Sciatic nerve (tissue), 2 donors: Measurements from ENCODE around the gene THAP5. TPM values are rescaled to one million over a fixed set of nuclear protein-coding genes. Genes with fewer than 3 reads are reported as not detected.

Experiments
- ATAC-seq: fragments of 200-7000 bp; cut with Tn5 transposase; one replicate; pipeline ENCODE4 v1.9.1; 2020; ENCODE audit warnings: mild to moderate bottlenecking, moderate library complexity
- DNase-seq: peaks from one replicate; pipeline ENCODE4 v3.0.0-alpha.2; 2020; ENCODE audit warnings: low spot score
- intact Hi-C: fragments of 100-400 bp; cut with DNase I; formaldehyde crosslinking; loops from one replicate; pipeline ENCODE4 v1.14.2; 2022
- total RNA-seq: library from RNA; stranded (reverse); fragmentation: NEBNext Ultra II Directional; extraction: Animal tissue kit (Norgen Biotek cat#: 25700); gene quantifications from one replicate; pipeline ENCODE4 v1.2.1, GENCODE V29; 2021
- donor health status: DM: no; HTN: no; CAD: no.
- donor health status: DM: no; HTN: no; CAD: no.

THAP5 gene, protein sequence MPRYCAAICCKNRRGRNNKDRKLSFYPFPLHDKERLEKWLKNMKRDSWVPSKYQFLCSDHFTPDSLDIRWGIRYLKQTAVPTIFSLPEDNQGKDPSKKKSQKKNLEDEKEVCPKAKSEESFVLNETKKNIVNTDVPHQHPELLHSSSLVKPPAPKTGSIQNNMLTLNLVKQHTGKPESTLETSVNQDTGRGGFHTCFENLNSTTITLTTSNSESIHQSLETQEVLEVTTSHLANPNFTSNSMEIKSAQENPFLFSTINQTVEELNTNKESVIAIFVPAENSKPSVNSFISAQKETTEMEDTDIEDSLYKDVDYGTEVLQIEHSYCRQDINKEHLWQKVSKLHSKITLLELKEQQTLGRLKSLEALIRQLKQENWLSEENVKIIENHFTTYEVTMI
- 30.8 TPM for total RNA-seq

DNA sequence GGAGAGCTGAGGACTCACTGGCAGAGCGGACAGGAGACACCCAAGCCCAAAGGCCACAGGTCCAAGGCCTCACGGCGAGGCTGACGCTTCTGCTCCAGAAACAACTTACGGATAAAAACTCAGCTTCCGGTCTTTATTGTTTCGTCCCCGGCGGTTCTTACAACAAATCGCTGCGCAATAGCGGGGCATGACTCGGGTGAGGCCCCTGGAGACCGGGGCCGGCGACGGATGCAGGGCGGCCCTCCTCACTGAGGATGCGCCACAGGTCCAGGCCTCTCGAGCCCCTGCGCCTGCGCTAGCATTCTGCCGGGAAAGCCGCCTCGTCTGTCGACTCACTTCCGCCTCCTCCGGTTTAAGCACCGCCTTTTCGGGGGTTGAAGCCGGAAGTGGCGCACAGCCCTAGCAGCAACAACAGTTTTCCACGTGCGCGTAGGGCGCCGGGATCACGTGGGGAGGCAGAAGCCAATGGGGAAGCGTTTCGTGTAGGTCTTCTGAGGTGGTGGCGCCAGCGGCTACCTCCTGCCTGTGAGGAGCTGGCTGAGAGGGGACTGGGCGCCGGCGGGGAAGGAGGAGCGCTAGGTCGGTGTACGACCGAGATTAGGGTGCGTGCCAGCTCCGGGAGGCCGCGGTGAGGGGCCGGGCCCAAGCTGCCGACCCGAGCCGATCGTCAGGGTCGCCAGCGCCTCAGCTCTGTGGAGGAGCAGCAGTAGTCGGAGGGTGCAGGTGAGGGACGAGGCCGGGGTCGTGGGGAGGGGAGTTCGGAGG is at the start of gene THAP5, which contains the start of gene DNAJB9:
Gene THAP5, minus strand, starts transcription at position 326 of the 765 bp plus-strand sequence. Its CDS starts 137 bp downstream, at position 189.
Gene DNAJB9, plus strand, starts transcription at position 494 of the 765 bp plus-strand sequence. CDS start 1,853 bp downstream, outside the sequence.
- peak; percentile 99 for DNase-seq
- ATAC-seq: peak; percentile 99
- intact Hi-C loops: no loop called here

DNA sequence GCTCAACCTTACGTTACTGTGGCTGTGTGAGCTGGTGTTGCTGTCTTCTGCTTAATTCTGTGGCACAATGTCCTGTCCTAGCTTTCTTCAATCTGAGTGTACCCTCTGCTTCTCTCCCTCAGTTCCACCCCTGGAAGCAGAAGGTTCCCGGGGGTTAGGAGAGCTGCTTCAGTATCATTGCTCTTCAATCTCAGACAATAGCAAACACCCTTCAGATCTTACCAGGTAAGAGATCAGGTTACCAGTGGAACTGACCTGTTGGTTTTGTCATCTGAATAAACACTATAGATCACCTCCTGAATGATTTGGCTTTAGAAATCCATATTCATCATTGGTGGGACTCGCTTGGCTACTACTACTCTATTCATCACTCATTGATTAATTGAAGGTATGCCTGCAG is 48.5 kb upstream of the THAP5 start:
- intact Hi-C loops: no loop called here
- ATAC-seq (no peak), DNase-seq (no peak)

DNA sequence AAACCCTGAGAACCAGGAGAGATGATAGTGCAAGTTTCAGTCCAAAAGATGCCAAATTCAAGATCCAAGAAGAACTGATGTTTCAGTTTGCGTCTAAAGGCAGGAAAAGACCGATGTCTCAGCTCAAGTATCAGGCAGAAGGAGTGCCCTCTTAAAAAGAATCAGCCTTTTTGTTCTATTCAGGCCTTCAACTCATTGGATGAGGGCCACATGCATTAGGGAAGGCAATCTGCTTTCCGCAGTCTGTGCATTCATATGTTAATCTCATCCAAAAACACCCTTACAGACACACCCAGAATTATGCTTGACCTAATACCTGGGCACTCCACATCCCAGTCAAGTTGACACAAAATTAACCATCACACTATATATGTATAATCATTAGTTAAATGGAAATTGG is 45.4 kb upstream of the THAP5 start:
- no peak for DNase-seq
- no peak for ATAC-seq
- intact Hi-C loops: no loop called here

DNA sequence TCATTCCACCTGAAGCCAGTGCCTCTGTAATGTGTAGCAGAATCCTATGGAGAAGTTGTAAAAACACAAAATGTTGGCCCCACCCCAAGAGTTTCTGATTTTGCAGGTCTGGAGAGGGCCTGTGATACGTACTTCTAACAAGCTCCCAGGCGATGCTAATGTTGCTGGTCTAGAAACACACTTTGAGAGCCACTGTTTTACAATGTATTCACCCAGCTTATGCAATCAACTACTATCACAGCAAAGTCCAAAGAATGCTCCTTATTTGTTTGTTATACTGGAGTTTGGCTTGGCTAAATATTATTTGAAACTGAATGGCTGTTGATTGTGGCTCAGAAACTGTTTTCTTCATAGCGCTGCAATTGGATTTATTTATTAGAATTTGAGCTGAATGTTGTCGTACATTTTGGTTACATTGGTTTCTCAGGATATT is 44.5 kb upstream of the THAP5 start:
- intact Hi-C loops: no loop called here
- DNase-seq (no peak), ATAC-seq (no peak)

DNA sequence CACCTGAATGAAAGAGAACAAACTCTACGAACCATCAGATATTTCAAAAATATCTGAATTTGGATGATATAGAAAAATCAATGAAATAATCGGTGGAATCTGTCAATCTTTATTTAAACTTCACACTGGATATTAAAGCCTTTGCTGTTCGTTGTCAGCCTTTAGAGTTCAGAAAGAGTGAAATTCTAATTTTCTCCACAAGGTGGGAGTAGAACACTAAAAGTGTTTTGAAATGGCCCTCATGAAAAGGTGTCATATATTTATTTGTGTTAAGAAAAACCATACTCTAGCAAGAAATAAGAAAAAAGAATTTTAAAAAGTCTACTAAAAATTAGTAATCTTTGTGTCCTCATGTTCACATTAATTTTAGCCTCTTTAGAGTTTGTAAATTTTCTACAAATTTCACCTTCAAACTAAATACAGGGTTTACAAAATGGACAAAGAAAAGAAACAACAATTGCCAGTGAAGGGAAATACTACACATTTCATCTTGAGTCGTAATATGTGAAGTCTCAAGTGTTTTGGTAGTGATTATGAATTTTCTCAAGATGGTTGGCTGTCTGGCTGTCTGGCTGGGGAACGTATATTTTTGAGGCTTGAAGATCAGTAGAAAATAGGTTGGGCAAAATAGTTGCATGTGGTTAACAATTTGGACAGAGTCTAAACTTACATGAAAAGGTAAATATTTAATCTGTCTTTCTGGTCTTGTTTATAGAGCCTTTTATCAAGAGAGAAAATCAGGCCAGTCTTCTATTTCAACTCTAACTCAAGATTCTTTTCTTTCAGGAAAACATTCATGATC is 43.8 kb upstream of the THAP5 start:
- ATAC-seq (no peak), DNase-seq (no peak)
- intact Hi-C loops: no loop called here

DNA sequence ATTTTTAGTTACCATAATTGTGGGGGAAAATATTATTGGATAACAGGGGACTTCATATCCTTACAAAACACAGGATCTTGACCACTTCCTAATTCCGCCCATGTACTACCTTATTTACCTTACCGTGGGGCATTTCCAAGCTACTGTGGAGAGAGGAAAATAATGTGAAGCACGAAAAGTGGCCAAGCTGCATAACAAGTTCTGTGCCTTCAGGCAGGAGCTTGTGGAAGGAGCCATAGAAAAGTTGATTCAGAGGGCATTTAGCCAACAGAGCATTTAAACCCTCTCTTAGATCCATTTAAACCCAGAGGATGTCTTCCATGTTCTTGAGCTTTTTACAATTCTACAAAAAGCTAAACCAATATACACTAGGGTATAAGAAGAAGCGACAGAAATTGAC is 41.8 kb upstream of the THAP5 start:
- no peak for DNase-seq
- intact Hi-C loops: no loop called here
- ATAC-seq: no peak

DNA sequence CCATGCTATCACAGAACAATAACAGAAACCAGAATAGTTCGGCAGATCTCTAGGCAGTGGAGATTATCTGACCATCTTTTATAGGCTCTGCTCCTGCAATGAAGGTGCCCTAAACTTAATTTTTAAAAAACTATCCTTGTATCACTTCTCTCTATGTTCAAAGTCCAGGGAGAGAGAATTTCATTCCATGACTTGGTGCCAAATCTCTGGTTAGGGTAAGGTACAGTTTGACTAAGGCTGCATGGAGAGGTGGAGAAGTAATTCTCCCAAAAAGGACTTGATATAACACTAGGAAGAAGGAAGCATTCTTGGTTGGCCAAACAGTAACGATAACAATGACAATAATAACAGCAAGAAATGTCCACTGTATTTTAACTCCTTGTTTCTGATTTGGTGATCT is 40.1 kb upstream of the THAP5 start:
- intact Hi-C loops: no loop called here
- ATAC-seq (no peak), DNase-seq (no peak)

DNA sequence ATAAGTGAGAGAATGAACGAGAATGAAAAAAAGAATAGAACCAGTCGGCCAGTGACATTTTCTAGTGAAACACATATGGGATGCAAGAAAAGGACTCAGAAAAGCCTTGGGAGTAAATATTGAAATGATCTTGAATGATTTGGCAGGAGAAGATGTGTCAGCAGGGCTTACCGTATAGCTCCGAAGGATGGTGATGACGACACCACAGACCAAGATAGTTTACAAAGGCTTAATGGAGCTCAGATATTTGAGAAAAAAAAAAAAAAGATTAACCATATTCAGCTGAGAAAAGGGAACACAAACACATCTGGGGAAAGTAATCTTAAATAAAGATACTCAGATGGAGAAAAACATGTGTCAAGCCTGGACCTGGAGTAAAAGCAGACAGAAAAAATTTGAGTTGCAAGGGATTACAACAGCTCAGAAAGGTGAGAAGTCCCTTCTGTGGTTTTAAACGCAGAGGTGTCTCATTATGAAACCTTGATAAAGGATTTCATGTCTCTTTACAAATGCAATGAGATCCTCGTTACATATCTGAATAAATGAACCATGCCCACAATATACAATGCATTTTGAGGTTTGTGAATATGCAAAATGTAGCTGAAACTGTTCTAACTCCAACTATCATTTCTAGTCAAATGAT is 36.2 kb upstream of the THAP5 start:
- intact Hi-C loops: no loop called here
- no peak for DNase-seq
- no peak for ATAC-seq

DNA sequence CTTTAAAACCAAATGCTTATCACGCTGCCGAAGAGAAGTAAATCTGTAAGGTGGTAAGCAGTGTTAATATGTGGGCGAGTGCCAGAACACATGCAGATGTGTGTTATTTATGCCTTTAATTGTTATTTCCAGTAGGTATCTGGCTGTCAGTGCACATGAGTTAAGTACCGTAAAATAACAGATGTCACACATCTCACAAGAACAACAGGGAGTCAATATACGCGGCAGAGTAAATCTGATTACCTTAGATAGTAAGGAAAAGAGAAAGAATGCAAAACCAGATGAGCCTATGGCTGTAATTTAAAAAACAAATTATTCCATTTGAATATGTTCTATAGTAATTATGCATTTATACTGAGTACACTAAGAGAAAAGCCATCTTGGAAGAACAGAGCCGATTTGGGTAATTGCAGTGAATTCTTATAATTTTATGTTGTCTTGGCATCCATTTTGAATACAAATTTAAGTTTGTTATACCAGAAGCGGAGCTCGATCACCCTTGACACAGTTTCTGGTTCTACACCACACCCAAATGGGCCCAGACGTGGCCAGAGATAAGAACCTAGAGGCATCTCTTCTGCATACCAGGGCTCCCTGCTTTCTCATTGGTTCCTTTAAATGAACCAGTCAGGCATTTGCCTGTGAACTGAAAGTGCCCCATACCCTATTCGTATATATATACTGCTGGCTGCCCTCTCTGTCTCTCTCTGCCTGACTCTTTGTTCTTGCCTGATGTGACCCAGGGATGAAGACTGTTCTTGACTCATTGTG is 35.0 kb upstream of the THAP5 start:
- DNase-seq (no peak), ATAC-seq (no peak)
- intact Hi-C loops: no loop called here

DNA sequence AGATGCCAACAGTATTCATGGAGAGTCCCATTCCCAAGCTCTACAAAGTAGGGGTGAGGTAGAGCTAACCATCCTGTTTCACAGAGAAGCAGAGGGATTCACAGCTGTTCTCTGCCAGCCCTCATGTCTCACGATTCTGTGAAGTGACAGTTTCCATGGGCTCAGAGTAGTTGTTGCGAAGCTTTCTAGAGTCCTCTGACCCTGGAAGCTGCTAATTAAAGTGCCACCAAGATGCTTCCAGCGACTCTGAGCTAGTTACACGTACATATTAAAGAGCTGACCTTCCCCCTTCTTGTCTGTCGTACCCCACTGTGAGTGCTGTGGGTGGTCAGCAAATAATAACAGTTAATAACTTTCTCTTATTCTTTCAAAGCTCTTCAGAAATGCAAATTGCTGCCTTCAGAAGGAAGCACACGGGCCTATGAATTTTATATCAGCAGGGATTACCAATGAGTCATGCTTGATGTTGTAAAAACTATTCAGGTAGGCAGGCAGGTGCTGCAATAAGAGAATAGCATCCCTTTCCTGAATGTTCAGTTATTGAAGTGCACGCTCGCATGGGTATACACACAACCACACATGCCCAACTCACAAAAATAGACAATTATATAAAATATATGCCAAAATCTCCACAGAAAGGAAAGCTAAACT is 34.3 kb upstream of the THAP5 start:
- ATAC-seq (no peak), DNase-seq (no peak)
- intact Hi-C loops: no loop called here

DNA sequence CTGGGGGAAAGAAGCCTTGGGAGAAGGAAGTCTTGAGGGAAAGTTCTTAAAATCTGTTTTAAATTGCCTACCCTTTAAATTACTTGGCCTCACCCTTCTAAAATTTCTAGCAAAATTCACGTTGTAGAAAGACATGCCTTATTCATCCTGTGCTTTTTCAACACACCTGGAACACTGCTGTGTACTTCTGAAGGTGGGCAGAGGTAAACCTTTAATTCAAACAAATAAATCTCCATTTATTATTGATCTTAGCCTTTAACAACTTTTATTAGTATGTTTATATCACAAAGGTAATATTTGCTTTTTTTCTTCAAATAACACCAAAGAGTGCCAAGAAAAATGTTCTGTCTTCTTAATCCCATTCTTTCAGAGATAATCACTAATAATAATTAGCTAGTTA is 30.9 kb upstream of the THAP5 start:
- intact Hi-C loops: no loop called here
- DNase-seq (no peak), ATAC-seq (no peak)

DNA sequence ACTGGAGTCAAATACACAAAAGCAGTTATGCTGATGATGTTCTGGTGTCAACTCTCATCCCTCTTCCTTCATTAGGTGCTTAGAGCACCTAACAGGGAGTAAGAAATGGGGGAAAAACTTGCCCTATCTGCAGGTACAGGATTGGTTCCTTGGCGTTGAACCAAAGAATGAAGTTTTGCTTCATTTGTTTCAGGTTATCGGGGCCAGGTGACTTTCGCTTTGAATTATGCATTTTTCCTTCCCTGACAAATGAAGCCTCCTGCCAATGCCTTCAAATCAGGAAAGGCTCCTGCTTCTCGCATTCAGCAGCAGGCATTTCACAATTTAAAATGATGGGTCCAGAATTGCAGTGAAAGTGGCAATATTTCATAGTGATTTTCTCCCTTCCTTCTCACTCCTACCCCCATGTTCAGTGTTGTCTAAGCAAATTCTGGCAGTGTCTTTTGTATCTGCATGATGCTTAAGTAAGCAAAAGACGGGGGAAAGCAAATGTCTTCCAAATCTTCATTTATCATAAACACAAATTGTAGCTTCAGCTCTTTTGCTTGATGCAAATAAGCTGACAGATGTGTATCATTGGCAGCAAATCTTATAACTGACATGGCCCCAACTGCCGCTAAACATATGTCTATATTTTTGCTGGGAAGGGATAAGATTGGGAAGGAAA is 29.5 kb upstream of the THAP5 start:
- ATAC-seq: no peak
- intact Hi-C loops: no loop called here
- no peak for DNase-seq

DNA sequence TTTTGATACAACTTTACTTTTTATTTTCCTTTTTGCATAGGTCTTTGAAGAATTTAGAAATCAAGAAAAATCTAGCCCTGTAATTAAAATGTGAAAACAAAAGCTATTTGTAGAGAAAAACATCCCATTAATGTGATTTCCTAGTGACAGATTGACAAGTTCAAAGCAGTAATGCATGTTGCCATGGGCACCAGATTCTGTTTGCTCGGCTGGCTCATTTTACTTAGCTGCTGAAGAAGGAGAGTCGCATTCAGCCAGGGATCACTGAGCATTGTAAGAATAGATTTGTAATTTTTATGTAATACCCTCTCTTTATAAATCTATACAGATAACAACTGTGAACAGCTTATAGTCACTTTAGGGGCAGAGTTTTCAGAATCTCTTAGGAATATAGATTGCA is 28.6 kb upstream of the THAP5 start:
- DNase-seq: no peak
- intact Hi-C loops: no loop called here
- no peak for ATAC-seq

DNA sequence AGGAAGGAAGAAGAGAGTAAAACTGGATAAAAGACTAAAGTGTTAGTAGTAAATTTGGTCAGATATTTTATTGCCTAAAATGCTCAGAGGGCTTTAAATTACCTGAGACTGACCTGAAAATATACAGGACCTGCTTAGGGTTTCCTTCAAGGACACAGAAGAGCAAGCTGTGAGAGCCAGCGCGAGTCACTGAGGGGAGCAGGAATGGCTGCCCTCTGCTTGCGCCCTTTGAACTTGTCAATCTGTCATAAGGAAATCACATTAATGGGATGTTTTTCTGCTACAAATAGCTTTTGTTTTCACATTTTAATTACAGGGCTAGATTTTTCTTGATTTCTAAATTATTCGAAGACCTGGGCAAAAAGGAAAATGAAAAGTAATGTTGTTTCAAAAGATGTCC is 27.1 kb upstream of the THAP5 start:
- DNase-seq: no peak
- intact Hi-C loops: no loop called here
- no peak for ATAC-seq

DNA sequence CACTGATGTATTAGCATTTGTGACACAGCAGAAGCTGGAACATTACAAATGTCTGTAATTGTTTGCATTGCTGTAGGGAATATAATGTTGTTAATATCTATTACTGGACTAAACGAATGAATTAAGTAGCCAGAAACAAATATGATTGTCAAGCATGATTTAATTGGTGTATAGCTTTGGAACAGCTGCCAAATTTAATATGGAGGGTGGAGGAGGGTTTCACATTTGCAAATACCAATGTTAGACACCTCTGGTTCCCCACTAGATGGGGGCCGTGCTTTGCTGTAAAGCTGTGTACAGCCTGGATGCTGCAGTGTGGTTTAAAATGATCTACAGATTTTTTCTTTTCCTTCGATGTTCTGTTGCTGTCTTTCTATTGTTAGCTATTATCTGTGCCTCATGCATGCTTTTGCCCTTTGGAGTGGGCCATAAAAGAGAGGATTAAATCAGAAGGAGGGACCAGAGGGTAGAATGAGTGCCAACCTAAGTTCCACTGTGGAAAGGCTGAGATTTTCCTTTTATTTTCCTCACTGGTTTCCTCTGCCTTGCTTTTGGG is 23.2 kb upstream of the THAP5 start:
- intact Hi-C loops: no loop called here
- DNase-seq: no peak
- ATAC-seq: no peak

DNA sequence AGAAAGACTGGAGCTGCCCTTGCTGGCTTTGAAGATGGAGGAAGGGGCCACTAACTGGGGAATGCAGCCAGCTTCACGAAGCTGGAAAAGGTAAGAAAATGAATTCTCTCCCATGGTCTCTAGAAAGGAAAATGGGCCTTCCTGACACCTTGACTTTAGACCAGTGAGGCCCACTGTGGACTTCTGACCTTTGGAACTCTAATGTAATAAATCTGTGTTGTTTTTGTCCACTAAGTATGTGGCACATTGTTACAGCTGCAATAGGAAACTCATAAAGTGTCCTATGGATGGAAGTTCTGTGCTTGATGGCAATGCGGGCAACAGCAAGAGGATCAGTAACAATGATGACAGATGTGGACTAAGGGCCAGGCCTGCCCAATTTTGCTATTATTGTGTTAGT is 21.1 kb upstream of the THAP5 start:
- ATAC-seq: no peak
- no peak for DNase-seq
- intact Hi-C loops: no loop called here

DNA sequence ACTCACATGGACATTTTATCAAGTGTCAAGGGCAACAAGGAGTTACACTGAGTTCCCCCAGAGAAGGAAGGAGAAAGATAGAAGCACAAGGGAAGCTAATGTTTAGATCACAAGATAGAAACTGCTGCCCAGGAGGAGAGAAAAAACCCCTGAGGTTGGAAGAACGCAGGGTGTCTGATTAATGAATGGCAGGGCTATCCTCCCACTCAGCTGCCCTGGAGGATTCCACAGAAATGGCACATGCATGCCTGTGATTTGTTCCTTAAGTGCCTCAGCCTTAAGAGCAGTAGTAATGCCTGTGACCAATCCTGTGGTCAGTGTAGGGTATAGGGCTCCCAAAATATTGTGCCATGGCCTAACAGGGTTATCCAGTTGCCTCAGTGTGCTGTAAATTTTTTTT is 20.4 kb upstream of the THAP5 start:
- ATAC-seq (no peak), DNase-seq (no peak)
- intact Hi-C loops: no loop called here
